Measurements from ENCODE around the gene KHK.

GRCh38 chr2:27115519-27115918 lies 28.9 kb downstream of the KHK start:
- TF ChIP-seq KLF10 (CRISPR knock-in tag; IDR thresholded peaks at IDR 0.05) = no peak
- TF ChIP-seq NFIC (IDR thresholded peaks at IDR 0.05) = no peak
- TF ChIP-seq TCF7L2 (IDR thresholded peaks at IDR 0.05; ENCODE audit: low read depth, low read length) = no peak
- no peak for TF ChIP-seq SNIP1 (IDR thresholded peaks at IDR 0.05; ENCODE audit: low read depth)
- no peak for TF ChIP-seq CTCF (IDR thresholded peaks at IDR 0.05 in 2 of 3, conservative IDR thresholded peaks at IDR 0.05 in 1 of 3; ENCODE audit: insufficient read depth in 2 of 3, low read depth in 1 of 3, low read length in 3 of 3)
- no peak for TF ChIP-seq POLR2A (conservative IDR thresholded peaks at IDR 0.05)
- no peak for TF ChIP-seq ZNF766 (CRISPR knock-in tag; conservative IDR thresholded peaks at IDR 0.05)
- TF ChIP-seq KDM5B (IDR thresholded peaks at IDR 0.05; ENCODE audit: insufficient replicate concordance, low read depth, low read length) = no peak
- TF ChIP-seq SIN3A (IDR thresholded peaks at IDR 0.05; ENCODE audit: borderline replicate concordance in 2 of 2, control insufficient read depth in 1 of 2, low read depth in 2 of 2, low read length in 2 of 2) = no peak
- TF ChIP-seq FOXA3 (CRISPR knock-in tag; conservative IDR thresholded peaks at IDR 0.05 in 1 of 2, IDR thresholded peaks at IDR 0.05 in 1 of 2) = no peak
- TF ChIP-seq HMG20A (CRISPR knock-in tag; conservative IDR thresholded peaks at IDR 0.05) = no peak
- no peak for TF ChIP-seq NRF1 (conservative IDR thresholded peaks at IDR 0.05 in 1 of 2, IDR thresholded peaks at IDR 0.05 in 1 of 2)
- no peak for TF ChIP-seq ZNF124 (CRISPR knock-in tag; IDR thresholded peaks at IDR 0.05)
